ENCODE results near the gene AHCY. TPM values are rescaled to one million over a fixed set of nuclear protein-coding genes. Genes with fewer than 3 reads are reported as not detected.
"Not testable (repeated sequence)": the region's sequence is repeated elsewhere in the genome, so short reads cannot be mapped to it uniquely, and the experiment has no call there.

AHCY gene
- total RNA-seq: 10 to 100 TPM; 41.9 to 76.8 (median 58.6) TPM

DNA sequence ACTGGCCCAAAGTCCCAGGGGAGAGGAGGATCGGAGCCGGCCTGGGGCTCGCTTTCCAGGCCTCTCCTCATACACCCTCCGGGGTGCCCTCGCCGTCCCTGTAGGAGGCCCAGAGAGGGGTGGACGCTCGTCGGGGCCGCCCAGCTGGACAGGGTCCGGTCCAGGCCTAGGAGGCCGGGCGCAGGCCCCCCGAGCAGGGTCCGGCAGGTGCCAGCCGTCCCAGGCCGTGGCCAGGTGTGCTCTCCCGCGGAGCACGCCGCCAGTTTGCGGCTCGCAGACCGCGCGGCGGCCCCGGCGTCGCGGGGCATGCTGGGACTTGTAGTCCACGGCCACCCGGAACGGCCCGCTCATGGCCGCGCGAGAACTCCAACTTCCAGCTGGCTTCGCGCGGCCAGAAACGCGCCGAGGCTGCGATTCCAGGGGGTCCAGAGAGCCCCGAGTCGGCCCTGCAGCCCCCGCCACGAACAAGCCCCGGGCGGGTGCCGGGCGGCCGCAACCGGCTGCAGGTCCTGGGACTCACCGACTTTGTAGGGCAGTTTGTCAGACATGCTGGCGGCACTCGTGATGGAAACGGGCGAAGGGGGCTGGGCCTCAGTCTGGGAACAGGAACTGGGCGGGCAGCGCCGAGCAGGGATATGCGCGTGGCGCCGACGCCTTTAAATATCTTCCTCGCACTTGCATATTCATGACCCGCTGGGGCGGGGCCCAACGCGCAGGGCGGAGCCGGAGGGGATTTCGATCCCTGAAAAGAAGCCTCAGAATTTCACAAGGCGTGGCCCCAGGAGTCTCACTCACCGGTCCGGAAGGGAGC lies at the start of gene AHCY:
Gene AHCY (minus strand): TSS at position 633 of the 811 bp plus-strand sequence. CDS start 85 bp downstream, at position 548.
- peaks cover 17 to 31% (median 26%) of the 10 kb centered on the region in 4 donors for H3K4me1 ChIP-seq
- WGBS, 2 donors: 0% methylated on average over 6 to 34 of the region's 79 CpGs
- H3K27ac ChIP-seq: peak within 1 kb of the TSS; percentile 81 to 92 (median 88)
- DNase-seq: peak; percentile 98 to 99
- peak within 1 kb of the TSS; percentile 57 to 96 (median 81) for H3K4me3 ChIP-seq
- TF ChIP-seq EP300 (IDR thresholded peaks at IDR 0.05) (no peak), POLR2AphosphoS5 (IDR thresholded peaks at IDR 0.05) (peak; percentile 36 to 90), POLR2A (IDR thresholded peaks at IDR 0.05) (peak in 3 of 4 donors; percentile 65 to 78 (median 72))
- TF ChIP-seq, protein P1, sequence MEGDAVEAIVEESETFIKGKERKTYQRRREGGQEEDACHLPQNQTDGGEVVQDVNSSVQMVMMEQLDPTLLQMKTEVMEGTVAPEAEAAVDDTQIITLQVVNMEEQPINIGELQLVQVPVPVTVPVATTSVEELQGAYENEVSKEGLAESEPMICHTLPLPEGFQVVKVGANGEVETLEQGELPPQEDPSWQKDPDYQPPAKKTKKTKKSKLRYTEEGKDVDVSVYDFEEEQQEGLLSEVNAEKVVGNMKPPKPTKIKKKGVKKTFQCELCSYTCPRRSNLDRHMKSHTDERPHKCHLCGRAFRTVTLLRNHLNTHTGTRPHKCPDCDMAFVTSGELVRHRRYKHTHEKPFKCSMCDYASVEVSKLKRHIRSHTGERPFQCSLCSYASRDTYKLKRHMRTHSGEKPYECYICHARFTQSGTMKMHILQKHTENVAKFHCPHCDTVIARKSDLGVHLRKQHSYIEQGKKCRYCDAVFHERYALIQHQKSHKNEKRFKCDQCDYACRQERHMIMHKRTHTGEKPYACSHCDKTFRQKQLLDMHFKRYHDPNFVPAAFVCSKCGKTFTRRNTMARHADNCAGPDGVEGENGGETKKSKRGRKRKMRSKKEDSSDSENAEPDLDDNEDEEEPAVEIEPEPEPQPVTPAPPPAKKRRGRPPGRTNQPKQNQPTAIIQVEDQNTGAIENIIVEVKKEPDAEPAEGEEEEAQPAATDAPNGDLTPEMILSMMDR (IDR thresholded peaks at IDR 0.05): peak in 2 of 6 experiments; percentile 11 to 28
- peak; percentile 98 to 99 for ATAC-seq (ENCODE audit: low FRiP score in 2 of 2)
- H3K27me3 ChIP-seq: no peaks in the 10 kb centered on the region
- no peaks in the 10 kb centered on the region for H3K9me3 ChIP-seq
- H3K36me3 ChIP-seq: no peaks in the 10 kb centered on the region

DNA sequence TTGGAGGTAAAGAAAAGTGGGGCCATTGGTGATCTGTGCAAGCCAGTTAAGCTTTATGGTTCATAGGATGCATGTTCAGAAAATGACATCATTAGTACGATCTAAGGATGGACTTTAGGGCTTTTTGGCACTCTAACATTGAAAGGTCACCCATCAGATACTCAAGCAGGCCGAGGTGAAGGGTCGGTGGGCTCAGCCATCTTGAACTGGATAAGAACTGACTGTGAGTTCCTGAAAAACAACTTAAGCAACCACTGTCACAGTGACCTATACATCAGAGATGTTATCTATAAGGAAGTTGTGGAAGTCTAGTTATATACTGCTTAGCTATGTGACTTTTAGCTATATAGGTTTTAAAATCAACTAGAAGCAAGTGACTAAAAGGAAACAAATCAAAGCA lies 46.9 kb upstream of the AHCY start:
- H3K4me3 ChIP-seq: no peak overlapping the region
- H3K36me3 ChIP-seq: no peaks in the 10 kb centered on the region
- no peak overlapping the region for H3K27ac ChIP-seq
- WGBS, 2 donors: 50 to 56% methylated on average over 3 of the region's 3 CpGs
- TF ChIP-seq POLR2AphosphoS5 (IDR thresholded peaks at IDR 0.05) (no peak), POLR2A (IDR thresholded peaks at IDR 0.05) (no peak), EP300 (IDR thresholded peaks at IDR 0.05) (no peak)
- TF ChIP-seq, protein P1 (IDR thresholded peaks at IDR 0.05): no peak
- H3K4me1 ChIP-seq: no peaks in the 10 kb centered on the region
- ATAC-seq (ENCODE audit: low FRiP score in 2 of 2) (no peak), DNase-seq (no peak)
- H3K9me3 ChIP-seq: no peaks in the 10 kb centered on the region
- no peaks in the 10 kb centered on the region for H3K27me3 ChIP-seq

DNA sequence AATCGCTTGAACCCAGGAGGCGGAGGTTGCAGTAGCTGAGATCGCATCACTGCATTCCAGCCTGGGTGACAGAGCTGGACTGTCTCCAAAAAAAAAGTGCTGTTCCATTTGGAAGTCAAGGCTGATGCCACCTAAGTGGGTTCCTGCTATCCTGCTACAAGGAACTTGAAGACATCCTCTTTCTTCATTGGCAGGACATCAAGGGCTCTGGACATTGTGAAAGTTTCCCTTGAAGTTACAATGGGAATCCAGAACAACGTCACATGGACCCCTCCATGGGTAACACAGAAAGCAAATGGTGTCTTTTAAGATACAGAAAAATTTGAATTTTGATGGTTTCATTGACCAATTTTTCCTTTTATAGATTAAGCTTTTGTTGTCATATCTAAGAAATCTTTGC lies 44.4 kb upstream of the AHCY start:
- WGBS, 2 donors: 78 to 89% methylated on average over 4 of the region's 4 CpGs
- ATAC-seq (ENCODE audit: low FRiP score in 2 of 2): no peak

DNA sequence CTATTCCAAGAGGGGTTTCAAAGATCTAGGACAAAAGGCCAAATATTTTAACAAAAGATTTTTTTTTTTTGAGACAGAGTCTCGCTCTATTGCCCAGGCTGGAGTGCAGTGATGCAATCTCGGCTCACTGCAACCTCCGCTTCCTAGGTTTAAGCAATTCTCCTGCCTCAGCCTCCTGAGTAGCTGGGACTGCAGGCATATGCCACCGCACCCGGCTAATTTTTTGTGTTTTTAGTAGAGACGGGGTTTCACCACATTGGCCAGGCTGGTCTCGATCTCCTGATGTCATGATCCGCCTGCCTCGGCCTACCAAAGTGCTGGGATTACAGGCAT lies 43.3 kb upstream of the AHCY start:
- H3K4me1 ChIP-seq; H3K9me3 ChIP-seq; DNase-seq; ATAC-seq (ENCODE audit: low FRiP score in 2 of 2); H3K27me3 ChIP-seq; H3K4me3 ChIP-seq; H3K27ac ChIP-seq; H3K36me3 ChIP-seq: not testable (repeated sequence)
- WGBS, 2 donors: 87 to 90% methylated on average over 9 of the region's 9 CpGs

More for the DNA sequence above, 44.4 kb upstream of the AHCY start:
- no peak overlapping the region for H3K27ac ChIP-seq
- no peak for DNase-seq
- H3K27me3 ChIP-seq: no peaks in the 10 kb centered on the region
- H3K4me1 ChIP-seq: no peaks in the 10 kb centered on the region
- H3K4me3 ChIP-seq: no peak overlapping the region
- no peaks in the 10 kb centered on the region for H3K36me3 ChIP-seq
- no peaks in the 10 kb centered on the region for H3K9me3 ChIP-seq
- TF ChIP-seq, protein P1 (IDR thresholded peaks at IDR 0.05): no peak

- 85 to 93% methylated on average over 7 to 10 of the region's 10 CpGs for WGBS, 2 donors
- not testable (repeated sequence) for ATAC-seq (ENCODE audit: low FRiP score in 2 of 2); H3K9me3 ChIP-seq; H3K36me3 ChIP-seq; H3K4me3 ChIP-seq; DNase-seq; H3K27ac ChIP-seq; H3K27me3 ChIP-seq; H3K4me1 ChIP-seq
Measured at GRCh38 chr20:34345839-34346532, 42.8 kb upstream of the AHCY start.

DNA sequence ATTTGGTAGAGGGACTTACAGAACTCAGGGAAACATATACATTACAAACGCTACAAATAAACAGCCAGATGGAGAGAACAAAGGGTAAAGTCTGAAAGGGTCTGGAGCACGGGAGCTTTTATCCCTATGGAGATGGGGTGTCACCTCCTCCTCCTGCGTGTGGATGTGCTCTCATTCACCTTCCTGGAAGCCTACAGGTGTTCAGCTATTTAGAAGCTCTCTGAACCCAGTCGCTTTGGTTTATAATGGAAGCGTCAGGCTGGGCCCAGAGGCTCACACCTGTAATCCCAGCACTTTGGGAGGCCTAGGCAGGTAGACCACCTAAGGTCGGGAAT lies 42.2 kb upstream of the AHCY start:
- no peaks in the 10 kb centered on the region for H3K27me3 ChIP-seq
- ATAC-seq (ENCODE audit: low FRiP score in 2 of 2): no peak
- H3K27ac ChIP-seq: no peak overlapping the region
- H3K9me3 ChIP-seq: no peaks in the 10 kb centered on the region
- no peaks in the 10 kb centered on the region for H3K4me1 ChIP-seq
- H3K4me3 ChIP-seq: no peak overlapping the region
- no peak for DNase-seq
- H3K36me3 ChIP-seq: no peaks in the 10 kb centered on the region
- no peak for TF ChIP-seq POLR2AphosphoS5 (IDR thresholded peaks at IDR 0.05)
- no peak for TF ChIP-seq EP300 (IDR thresholded peaks at IDR 0.05)
- no peak for TF ChIP-seq POLR2A (IDR thresholded peaks at IDR 0.05)
- TF ChIP-seq, protein P1 (IDR thresholded peaks at IDR 0.05): no peak
- WGBS, 2 donors: 94 to 95% methylated on average over 6 of the region's 6 CpGs
